NCI-H446 treated with DMSO at 0.1 percent for 48 hours (cell line): ENCODE results near the gene AGER.
"Not testable (repeated sequence)": the region's sequence is repeated elsewhere in the genome, so short reads cannot be mapped to it uniquely, and the experiment has no call there.

Source experiments
- DNase-seq: peaks from one replicate; lab custom pipeline; 2025; lab: John Stamatoyannopoulos, UW

AGER gene

GRCh38 chr6:32148289-32149091 lies 35.6 kb downstream of the AGER start:
- no peak for DNase-seq

- no peak for DNase-seq
These were observed 36.5 kb downstream of the AGER start for GRCh38 chr6:32147401-32148132.

GRCh38 chr6:32146687-32147086 lies 37.4 kb downstream of the AGER start:
- no peak for DNase-seq

DNA sequence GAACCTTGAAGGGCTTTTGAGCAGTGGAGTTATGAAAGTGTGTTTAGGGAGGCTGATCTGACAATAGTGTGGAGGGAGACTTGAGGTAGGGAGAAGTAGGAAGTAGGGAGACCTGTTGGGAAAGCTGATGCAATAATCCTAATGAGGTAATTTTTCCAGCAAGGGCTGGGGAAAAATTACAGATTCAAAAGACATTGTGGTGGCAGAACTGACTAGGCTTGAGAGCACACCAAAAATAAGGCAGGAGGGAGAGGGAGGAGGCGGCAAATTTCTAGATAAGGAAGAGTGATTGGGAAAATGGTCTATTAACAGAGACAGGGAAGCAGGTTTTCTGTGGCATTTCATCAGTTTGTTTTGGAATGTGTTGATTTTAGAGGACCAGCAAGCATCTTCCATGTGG lies 37.8 kb downstream of the AGER start:
- no peak for DNase-seq

DNA sequence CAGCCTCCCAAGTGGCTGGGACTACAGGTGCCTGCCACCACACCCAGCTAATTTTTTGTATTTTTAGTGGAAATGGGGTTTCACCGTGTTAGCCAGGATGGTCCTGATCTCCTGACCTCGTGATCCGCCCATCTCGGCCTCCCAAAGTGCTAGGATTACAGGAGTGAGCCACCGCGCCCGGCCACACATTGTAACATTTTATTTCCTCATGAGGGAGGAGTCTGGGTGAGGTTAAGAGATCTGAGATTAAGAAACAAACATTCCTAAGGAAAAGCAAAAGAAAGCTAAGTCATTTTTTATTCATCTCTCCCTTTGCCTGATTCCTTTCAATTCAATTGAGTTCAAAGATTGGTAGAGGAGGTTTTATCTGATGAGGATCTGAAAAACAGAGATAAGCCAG lies 39.8 kb downstream of the AGER start:
- DNase-seq: not testable (repeated sequence)

DNA sequence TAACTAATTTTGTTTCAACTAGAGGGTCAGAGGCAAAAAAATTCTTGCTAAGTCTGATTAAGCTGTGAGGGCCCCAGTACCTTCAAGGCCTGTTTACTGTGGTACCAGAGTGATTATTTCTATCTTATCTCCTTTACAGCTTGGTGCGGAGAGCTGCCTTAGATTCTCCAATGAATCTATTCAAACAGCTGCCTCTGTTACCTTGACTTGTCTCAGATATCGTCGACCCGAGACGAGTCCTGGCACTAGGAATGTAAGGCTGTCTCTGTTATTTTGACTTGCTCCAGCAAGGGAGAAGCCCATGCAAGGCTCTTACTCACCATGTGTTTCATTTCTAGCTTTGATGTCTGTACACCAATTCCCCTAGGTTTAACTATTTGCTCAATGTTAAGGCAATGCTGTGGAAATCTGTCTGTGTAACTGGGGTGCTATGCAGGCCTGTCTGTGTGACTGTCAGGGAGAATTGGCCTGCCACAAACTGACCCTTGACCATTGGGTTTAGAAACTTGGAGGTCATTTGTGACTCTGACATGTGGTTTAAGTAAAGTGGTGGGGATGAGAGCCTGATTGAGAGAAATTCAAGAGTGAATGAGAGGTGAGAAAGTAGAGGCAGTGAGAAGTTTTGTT lies 43.5 kb downstream of the AGER start:
- DNase-seq: no peak

GRCh38 chr6:32139590-32139989 lies 44.5 kb downstream of the AGER start:
- DNase-seq: no peak

GRCh38 chr6:32137454-32137853 lies 46.6 kb downstream of the AGER start:
- no peak for DNase-seq

DNA sequence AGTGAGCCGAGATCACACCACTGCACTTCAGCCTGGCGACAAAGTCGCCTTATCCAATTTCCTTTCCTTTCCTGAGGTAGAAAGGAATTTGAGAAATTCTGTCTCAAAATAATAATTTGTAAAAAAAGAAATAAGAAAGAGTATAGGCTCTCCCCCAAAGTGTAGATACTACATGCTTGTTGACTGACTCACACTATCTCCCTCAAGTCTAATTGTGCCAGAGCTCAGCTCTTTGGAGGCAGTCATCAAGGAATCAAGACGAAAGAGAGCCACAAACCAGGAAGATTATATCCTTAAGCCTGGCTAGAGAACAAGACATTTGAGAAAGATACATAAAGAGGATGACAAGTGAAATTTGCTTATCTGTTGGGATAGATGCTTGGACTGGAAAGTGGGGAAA lies 50.3 kb downstream of the AGER start:
- no peak for DNase-seq

DNA sequence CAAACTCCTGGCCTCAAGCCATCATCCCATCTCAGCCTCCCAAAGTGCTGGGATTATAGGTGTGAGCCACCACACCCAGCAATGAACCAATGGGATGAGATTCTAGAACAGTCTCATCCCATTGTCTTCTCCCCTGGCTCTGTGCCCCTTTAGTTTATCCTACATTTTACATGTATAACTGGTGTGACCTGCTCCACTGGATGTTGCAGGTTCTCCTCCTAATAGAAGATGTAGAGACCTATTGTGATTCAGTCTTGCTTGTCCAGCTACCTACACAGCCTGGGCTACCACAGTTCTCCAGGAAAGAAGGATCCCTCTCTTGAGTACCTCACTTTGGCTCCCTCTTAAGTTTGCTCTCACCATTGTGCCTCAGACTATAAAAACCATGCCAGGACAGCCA lies 51.9 kb downstream of the AGER start:
- no peak for DNase-seq

GRCh38 chr6:32131439-32131948 lies 52.6 kb downstream of the AGER start:
- DNase-seq: no peak
